GM12878 (cell line): Measurements from ENCODE around the gene PRR35.

Source experiments
- GABPA ChIP-seq: IDR thresholded peaks from 2 replicates; pipeline ENCODE4 v1.6.1; 2014; ENCODE audit warnings: antibody characterized with exemption, low read depth, mild to moderate bottlenecking, inconsistent platforms
- POLR2A ChIP-seq: IDR thresholded peaks from 2 replicates; pipeline ENCODE4 v1.6.1; 2011; ENCODE audit warnings: low read depth, mild to moderate bottlenecking, low read length
- POLR2AphosphoS5 ChIP-seq: IDR thresholded peaks from 2 replicates; pipeline ENCODE4 v1.6.1; 2011; ENCODE audit warnings: mild to moderate bottlenecking, low read length, inconsistent platforms
- POU2F2 ChIP-seq: IDR thresholded peaks from 3 replicates; pipeline ENCODE4 v1.6.1; 2011; ENCODE audit warnings: low read depth, mild to moderate bottlenecking, low read length, borderline replicate concordance
- RAD21 ChIP-seq: IDR thresholded peaks from 2 replicates; pipeline ENCODE4 v1.6.1; 2011; ENCODE audit warnings: mild to moderate bottlenecking, low read depth, low read length, moderate library complexity; ENCODE audit not compliant: insufficient read depth
- RBBP5 ChIP-seq: fragments of 200-600 bp; sonication (generic); conservative IDR thresholded peaks from 2 replicates; pipeline ENCODE4 v1.6.1; 2016
- RCOR1 ChIP-seq: conservative IDR thresholded peaks from 2 replicates; pipeline ENCODE4 v1.6.1; 2012; ENCODE audit warnings: low read depth, low read length, improper control_type of control experiment
- RFX5 ChIP-seq: IDR thresholded peaks from 2 replicates; pipeline ENCODE4 v1.6.1; 2011; ENCODE audit warnings: low read depth, low read length, improper control_type of control experiment
- SIX5 ChIP-seq: IDR thresholded peaks from 2 replicates; pipeline ENCODE4 v1.6.1; 2011; ENCODE audit warnings: mild to moderate bottlenecking, low read depth, low read length, moderate library complexity; ENCODE audit not compliant: severe bottlenecking
- SP1 ChIP-seq: IDR thresholded peaks from one replicate; pipeline ENCODE4 v1.6.1; 2011; ENCODE audit warnings: low read depth, low read length
- TCF7 ChIP-seq: IDR thresholded peaks from 2 replicates; pipeline ENCODE4 v1.6.1; 2014; ENCODE audit warnings: antibody characterized with exemption, borderline replicate concordance
- YY1 ChIP-seq: IDR thresholded peaks from 2 replicates; pipeline ENCODE4 v1.6.1; 2011; ENCODE audit warnings: low read depth, mild to moderate bottlenecking, low read length
- ZNF217 ChIP-seq: fragments of 450-650 bp; IDR thresholded peaks from 2 replicates; pipeline ENCODE4 v1.6.1; 2017; ENCODE audit warnings: antibody characterized with exemption, mild to moderate bottlenecking
- TF ChIP-seq, protein P1 (sequence below), 3 experiments: IDR thresholded peaks in 2 of 3; conservative IDR thresholded peaks in 1 of 3; 2 replicates each; pipeline ENCODE4 v1.5.1; 2011; ENCODE audit warnings: low read depth in 3 of 3, low read length in 3 of 3, mild to moderate bottlenecking in 3 of 3, control low read depth in 2 of 3, moderate library complexity in 2 of 3, inconsistent platforms in 1 of 3, mixed read lengths in 1 of 3; ENCODE audit not compliant: control insufficient read depth in 2 of 3, insufficient read depth in 1 of 3; ENCODE audit errors: extremely low read depth in 1 of 3

GRCh38 chr16:521381-522210 is 38.6 kb upstream of the PRR35 start:
- TF ChIP-seq, protein P1, sequence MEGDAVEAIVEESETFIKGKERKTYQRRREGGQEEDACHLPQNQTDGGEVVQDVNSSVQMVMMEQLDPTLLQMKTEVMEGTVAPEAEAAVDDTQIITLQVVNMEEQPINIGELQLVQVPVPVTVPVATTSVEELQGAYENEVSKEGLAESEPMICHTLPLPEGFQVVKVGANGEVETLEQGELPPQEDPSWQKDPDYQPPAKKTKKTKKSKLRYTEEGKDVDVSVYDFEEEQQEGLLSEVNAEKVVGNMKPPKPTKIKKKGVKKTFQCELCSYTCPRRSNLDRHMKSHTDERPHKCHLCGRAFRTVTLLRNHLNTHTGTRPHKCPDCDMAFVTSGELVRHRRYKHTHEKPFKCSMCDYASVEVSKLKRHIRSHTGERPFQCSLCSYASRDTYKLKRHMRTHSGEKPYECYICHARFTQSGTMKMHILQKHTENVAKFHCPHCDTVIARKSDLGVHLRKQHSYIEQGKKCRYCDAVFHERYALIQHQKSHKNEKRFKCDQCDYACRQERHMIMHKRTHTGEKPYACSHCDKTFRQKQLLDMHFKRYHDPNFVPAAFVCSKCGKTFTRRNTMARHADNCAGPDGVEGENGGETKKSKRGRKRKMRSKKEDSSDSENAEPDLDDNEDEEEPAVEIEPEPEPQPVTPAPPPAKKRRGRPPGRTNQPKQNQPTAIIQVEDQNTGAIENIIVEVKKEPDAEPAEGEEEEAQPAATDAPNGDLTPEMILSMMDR (IDR thresholded peaks at IDR 0.05 in 2 of 3, conservative IDR thresholded peaks at IDR 0.05 in 1 of 3; ENCODE audit: control insufficient read depth in 2 of 3, extremely low read depth in 1 of 3, insufficient read depth in 1 of 3, low read depth in 3 of 3, low read length in 3 of 3) = no peak
- no peak for TF ChIP-seq SIX5
- TF ChIP-seq RAD21 = no peak
- no peak for TF ChIP-seq POU2F2
- no peak for TF ChIP-seq RCOR1
- TF ChIP-seq POLR2AphosphoS5 = no peak
- TF ChIP-seq GABPA = no peak
- no peak for TF ChIP-seq SP1
- TF ChIP-seq ZNF217 = no peak
- TF ChIP-seq RFX5 = no peak
- TF ChIP-seq RBBP5 = no peak
- TF ChIP-seq POLR2A = no peak
- no peak for TF ChIP-seq TCF7
- TF ChIP-seq YY1 = no peak
